ENCODE results near the gene CCDC160. TPM values are rescaled to one million over a fixed set of nuclear protein-coding genes. Genes with fewer than 3 reads are reported as not detected.
"Not testable (repeated sequence)": the region's sequence is repeated elsewhere in the genome, so short reads cannot be mapped to it uniquely, and the experiment has no call there.

The CCDC160 gene
- total RNA-seq, 1 experiment from 2014 or later: not detected

GRCh38 chrX:134258202-134258601 lies 21.2 kb downstream of the CCDC160 start:
- no peak for DNase-seq (ENCODE audit: low read depth)
- in situ Hi-C loops (cut with HindIII; ENCODE audit: low pct_unique_long_range_greater_than_20kb, low sequenced_read_pairs): no loop called here

GRCh38 chrX:134285934-134286333 lies 49.0 kb downstream of the CCDC160 start:
- in situ Hi-C loops (cut with HindIII; ENCODE audit: low pct_unique_long_range_greater_than_20kb, low sequenced_read_pairs): not testable (repeated sequence)

GRCh38 chrX:134287346-134287745 lies 50.4 kb downstream of the CCDC160 start:
- no peak for DNase-seq (ENCODE audit: low read depth)
- in situ Hi-C loops (cut with HindIII; ENCODE audit: low pct_unique_long_range_greater_than_20kb, low sequenced_read_pairs): no loop called here

More at GRCh38 chrX:134285934-134286333, 49.0 kb downstream of the CCDC160 start:
- not testable (repeated sequence) for DNase-seq (ENCODE audit: low read depth)

- no peak for DNase-seq (ENCODE audit: low read depth)
These were observed 57.6 kb downstream of the CCDC160 start for GRCh38 chrX:134294548-134294947.

More at GRCh38 chrX:134294548-134294947, 57.6 kb downstream of the CCDC160 start:
- in situ Hi-C loops (cut with HindIII; ENCODE audit: low pct_unique_long_range_greater_than_20kb, low sequenced_read_pairs): no loop called here

Other genes starting within 250 kb of the CCDC160 start
- 24.0 and 24.9 TPM in 2 replicates for gene PHF6, start 136.1 kb downstream of the CCDC160 start, total RNA-seq (2014; rRNA removed; shearing (Covaris generic); ENCODE audit: low replicate concordance)
- 49.7 and 62.7 TPM in 2 replicates for gene HPRT1, start 223.0 kb downstream of the CCDC160 start, total RNA-seq (2014; rRNA removed; shearing (Covaris generic); ENCODE audit: low replicate concordance)